Gastroesophageal sphincter (tissue), 3 donors: Measurements from ENCODE around the gene POR.

Source experiments
- CTCF ChIP-seq, 4 experiments: fragments of 200-600 bp in 2 of 4; fragments of 450-650 bp in 2 of 4; sonication (generic) in 1 of 4; IDR thresholded peaks; one replicate each; pipeline ENCODE4 v1.5.1; 2017 to 2019; ENCODE audit warnings: antibody characterized with exemption in 4 of 4, mild to moderate bottlenecking in 2 of 4, moderate library complexity in 2 of 4
- EP300 ChIP-seq: sonication (generic); formaldehyde crosslinking; IDR thresholded peaks from one replicate; pipeline ENCODE4 v1.6.1; 2017; ENCODE audit warnings: antibody characterized with exemption, mild to moderate bottlenecking
- POLR2A ChIP-seq, 2 donors: fragments of 450-650 bp; IDR thresholded peaks; one replicate each; pipeline ENCODE4 v1.6.1; 2017; ENCODE audit warnings: antibody characterized with exemption in 2 of 2, mild to moderate bottlenecking in 2 of 2, moderate library complexity in 1 of 2
- POLR2AphosphoS5 ChIP-seq: sonication (generic); formaldehyde crosslinking; IDR thresholded peaks from one replicate; pipeline ENCODE4 v1.6.1; 2017; ENCODE audit warnings: antibody characterized with exemption

GRCh38 chr7:75987805-75988567, 73.0 kb downstream of the POR start:
- TF ChIP-seq CTCF (IDR thresholded peaks at IDR 0.05) (no peak), POLR2AphosphoS5 (no peak), EP300 (no peak), POLR2A (IDR thresholded peaks at IDR 0.05) (no peak)
